Stimulated activated effector memory CD8-positive, alpha-beta T cell treated with anti-CD3 and anti-CD28 coated beads, Interleukin-12 subunit alpha, Interleukin-12 subunit beta, amount 100 ng/mL, for 72 hours (primary cell): ENCODE data around the gene SYTL4.
"Not testable (repeated sequence)": the region's sequence is repeated elsewhere in the genome, so short reads cannot be mapped to it uniquely, and the experiment has no call there.

ENCODE experiments used
- ATAC-seq: fragments of 150-1000 bp; cut with Tn5 transposase; 2 replicates; pipeline ENCODE4 v1.10.0; 2021
- DNase-seq, 2 donors: peaks; one replicate each; pipeline ENCODE4 v3.0.0; 2021 to 2022; ENCODE audit warnings: low spot score in 2 of 2
- H3K27ac Mint-ChIP-seq: one replicate; pipeline ENCODE4 v1.8.0; 2022; ENCODE audit warnings: mild to moderate bottlenecking, mixed read lengths
- H3K36me3 Mint-ChIP-seq: one replicate; pipeline ENCODE4 v1.8.0; 2022; ENCODE audit warnings: mild to moderate bottlenecking, mixed read lengths
- H3K4me1 Mint-ChIP-seq: one replicate; pipeline ENCODE4 v1.8.0; 2022; ENCODE audit warnings: mixed read lengths
- H3K4me3 Mint-ChIP-seq: one replicate; pipeline ENCODE4 v1.8.0; 2022; ENCODE audit warnings: mild to moderate bottlenecking, mixed read lengths
- H3K9me3 Mint-ChIP-seq: one replicate; pipeline ENCODE4 v1.8.0; 2022; ENCODE audit warnings: mixed read lengths

The SYTL4 gene

GRCh38 chrX:100731441-100732281 is at the start of gene SYTL4:
SYTL4 (minus strand) TSS chrX:100732121; CDS start chrX:100702037, 30,084 bp downstream.
- ATAC-seq: no peak
- Mint-ChIP-seq H3K4me1 (no peaks in the 10 kb centered on the region), H3K27ac (no peak within 1 kb of the TSS), H3K4me3 (peak within 1 kb of the TSS; percentile 18), H3K9me3 (no peaks in the 10 kb centered on the region), H3K36me3 (no peaks in the 10 kb centered on the region)
- no peak for DNase-seq

- H3K4me1 Mint-ChIP-seq, H3K27ac Mint-ChIP-seq, H3K9me3 Mint-ChIP-seq, ATAC-seq, DNase-seq, H3K4me3 Mint-ChIP-seq, H3K36me3 Mint-ChIP-seq: not testable (repeated sequence)
Measured at GRCh38 chrX:100769439-100769838, 37.5 kb upstream of the SYTL4 start.

GRCh38 chrX:100768679-100769338 is 36.9 kb upstream of the SYTL4 start:
- no peak overlapping the region for H3K4me3 Mint-ChIP-seq
- H3K36me3 Mint-ChIP-seq: no peaks in the 10 kb centered on the region
- H3K27ac Mint-ChIP-seq: no peak overlapping the region
- DNase-seq: peak; percentile 67 to 88
- H3K9me3 Mint-ChIP-seq: no peaks in the 10 kb centered on the region
- no peaks in the 10 kb centered on the region for H3K4me1 Mint-ChIP-seq
- ATAC-seq: peak; percentile 47

- Mint-ChIP-seq H3K4me3 (no peak overlapping the region), H3K4me1 (no peaks in the 10 kb centered on the region), H3K36me3 (no peaks in the 10 kb centered on the region), H3K27ac (no peak overlapping the region), H3K9me3 (no peaks in the 10 kb centered on the region)
- no peak for DNase-seq
- no peak for ATAC-seq
Measured at GRCh38 chrX:100750883-100751282, 19.0 kb upstream of the SYTL4 start.

DNA sequence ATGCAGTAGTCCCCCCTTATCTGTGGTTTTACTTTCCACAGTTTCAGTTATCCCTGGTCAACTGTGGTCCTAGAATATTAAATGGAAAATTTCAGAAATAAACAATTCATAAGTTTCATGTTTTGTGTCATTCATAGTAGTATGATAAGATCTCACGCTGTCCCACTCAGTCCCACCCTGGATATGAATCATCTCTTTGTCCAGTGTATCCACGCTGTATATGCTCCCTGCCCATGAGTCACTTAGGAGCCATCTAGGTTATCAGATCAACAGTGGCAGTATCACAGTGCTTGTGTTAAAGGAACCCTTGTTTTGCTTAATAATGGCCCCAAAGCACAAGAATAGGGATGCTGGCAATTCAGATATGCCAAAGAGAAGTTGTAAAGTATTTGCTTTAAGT is 16.2 kb upstream of the SYTL4 start:
- Mint-ChIP-seq H3K36me3 (no peaks in the 10 kb centered on the region), H3K9me3 (no peaks in the 10 kb centered on the region), H3K4me3 (no peak overlapping the region), H3K4me1 (no peaks in the 10 kb centered on the region), H3K27ac (no peak overlapping the region)
- no peak for ATAC-seq
- DNase-seq: no peak

GRCh38 chrX:100747703-100748102 is 15.8 kb upstream of the SYTL4 start:
- ATAC-seq: no peak
- Mint-ChIP-seq H3K4me1 (no peaks in the 10 kb centered on the region), H3K4me3 (no peak overlapping the region), H3K9me3 (no peaks in the 10 kb centered on the region), H3K27ac (no peak overlapping the region), H3K36me3 (no peaks in the 10 kb centered on the region)
- no peak for DNase-seq

DNA sequence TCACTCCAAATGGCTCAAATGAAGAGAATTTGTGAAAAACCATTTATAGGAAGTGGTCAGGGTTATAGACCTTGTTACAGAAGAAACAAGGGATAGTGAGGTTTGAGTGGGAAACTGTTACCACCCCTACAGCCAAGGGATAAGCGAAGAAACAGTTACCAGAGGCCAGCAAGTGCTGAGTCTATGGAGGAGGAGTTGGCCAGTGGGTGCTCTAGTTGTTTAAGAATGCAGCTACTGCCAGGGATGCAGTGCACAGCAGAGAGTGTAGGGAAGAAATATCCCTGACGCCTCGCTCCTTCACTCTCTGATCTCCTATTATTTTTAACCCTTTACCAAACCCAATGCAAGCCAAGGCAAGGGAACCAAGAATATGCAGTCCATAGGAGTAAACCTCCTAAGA is 15.2 kb upstream of the SYTL4 start:
- H3K9me3 Mint-ChIP-seq: no peaks in the 10 kb centered on the region
- no peaks in the 10 kb centered on the region for H3K4me1 Mint-ChIP-seq
- no peak for ATAC-seq
- no peak for DNase-seq
- no peak overlapping the region for H3K27ac Mint-ChIP-seq
- H3K36me3 Mint-ChIP-seq: no peaks in the 10 kb centered on the region
- no peak overlapping the region for H3K4me3 Mint-ChIP-seq

DNA sequence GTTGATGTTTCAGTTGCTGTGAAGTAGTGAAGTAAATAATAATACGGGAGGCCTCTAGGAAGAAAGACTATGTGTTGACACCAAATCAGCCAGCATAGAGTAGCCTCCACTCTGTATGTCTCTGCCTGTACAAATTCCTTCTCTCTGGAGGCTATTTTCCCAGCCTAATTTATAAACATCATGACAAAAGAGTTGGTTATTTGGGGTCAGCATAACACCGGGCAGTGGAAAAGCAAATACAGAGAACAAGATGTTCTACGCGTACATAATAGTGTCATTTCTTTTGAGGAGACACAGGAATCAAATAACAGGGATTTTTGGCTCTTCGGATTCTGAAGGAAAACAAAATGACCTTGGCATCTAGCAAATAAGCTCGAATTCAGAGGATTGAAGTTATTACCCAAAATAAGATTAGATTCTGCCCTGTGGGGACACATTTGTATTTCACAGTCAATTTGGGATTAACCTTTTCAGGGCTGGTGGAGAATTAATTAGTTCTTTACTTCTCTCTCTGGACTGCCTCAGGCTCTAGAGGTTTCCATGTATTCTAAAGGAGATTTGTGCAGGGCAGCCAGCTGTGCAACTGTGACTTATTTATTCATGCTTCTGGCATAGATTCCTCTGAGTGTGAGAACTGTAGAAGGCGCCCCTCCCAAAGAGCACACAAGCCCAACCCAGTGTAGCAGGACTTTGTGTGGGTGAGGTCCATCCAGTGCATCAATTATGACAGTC is 14.1 kb upstream of the SYTL4 start:
- no peaks in the 10 kb centered on the region for H3K36me3 Mint-ChIP-seq
- H3K4me3 Mint-ChIP-seq: no peak overlapping the region
- no peaks in the 10 kb centered on the region for H3K9me3 Mint-ChIP-seq
- ATAC-seq (no peak), DNase-seq (no peak)
- no peaks in the 10 kb centered on the region for H3K4me1 Mint-ChIP-seq
- no peak overlapping the region for H3K27ac Mint-ChIP-seq

DNA sequence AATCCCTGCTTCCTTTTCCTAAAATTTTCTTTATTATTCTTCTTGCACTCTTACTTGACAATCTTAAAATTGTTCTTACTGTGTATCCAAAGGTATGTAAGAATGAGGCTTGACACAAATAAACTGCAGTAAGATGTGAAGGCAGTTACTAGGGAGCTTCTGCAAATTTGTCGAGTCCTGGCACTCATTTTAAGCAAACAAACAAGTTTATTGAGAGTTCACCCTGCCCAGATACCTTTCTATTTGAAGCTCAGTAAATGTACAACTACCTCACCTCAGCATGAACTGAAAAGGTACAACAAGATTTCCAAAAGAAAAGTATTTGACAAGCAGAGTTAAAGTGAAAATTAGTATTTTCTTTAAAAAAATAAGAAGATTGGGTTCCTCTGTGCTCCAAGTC is 13.3 kb upstream of the SYTL4 start:
- no peak for ATAC-seq

GRCh38 chrX:100743009-100743607 is 11.2 kb upstream of the SYTL4 start:
- Mint-ChIP-seq H3K27ac (no peak overlapping the region), H3K36me3 (no peaks in the 10 kb centered on the region), H3K4me1 (no peaks in the 10 kb centered on the region), H3K9me3 (no peaks in the 10 kb centered on the region), H3K4me3 (no peak overlapping the region)
- no peak for ATAC-seq
- no peak for DNase-seq

More for the DNA sequence above, 13.3 kb upstream of the SYTL4 start:
- no peak overlapping the region for H3K27ac Mint-ChIP-seq
- H3K36me3 Mint-ChIP-seq: no peaks in the 10 kb centered on the region
- no peak overlapping the region for H3K4me3 Mint-ChIP-seq
- no peak for DNase-seq
- H3K9me3 Mint-ChIP-seq: no peaks in the 10 kb centered on the region
- no peaks in the 10 kb centered on the region for H3K4me1 Mint-ChIP-seq

DNA sequence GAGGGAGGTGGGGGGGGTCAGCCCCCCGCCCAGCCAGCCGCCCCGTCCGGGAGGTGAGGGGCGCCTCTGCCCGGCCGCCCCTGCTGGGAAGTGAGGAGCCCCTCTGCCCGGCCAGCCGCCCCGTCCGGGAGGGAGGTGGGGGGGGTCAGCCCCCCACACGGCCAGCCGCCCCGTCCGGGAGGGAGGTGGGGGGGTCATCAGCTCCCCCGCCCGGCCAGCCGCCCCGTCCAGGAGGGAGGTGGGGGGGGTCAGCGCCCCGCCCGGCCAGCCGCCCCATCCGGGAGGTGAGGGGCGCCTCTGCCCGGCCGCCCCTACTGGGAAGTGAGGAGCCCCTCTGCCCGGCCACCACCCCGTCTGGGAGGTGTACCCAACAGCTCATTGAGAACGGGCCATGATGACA is 7.9 kb downstream of the SYTL4 start:
- H3K27ac Mint-ChIP-seq, H3K36me3 Mint-ChIP-seq, H3K4me3 Mint-ChIP-seq, DNase-seq, H3K4me1 Mint-ChIP-seq, H3K9me3 Mint-ChIP-seq, ATAC-seq: not testable (repeated sequence)

DNA sequence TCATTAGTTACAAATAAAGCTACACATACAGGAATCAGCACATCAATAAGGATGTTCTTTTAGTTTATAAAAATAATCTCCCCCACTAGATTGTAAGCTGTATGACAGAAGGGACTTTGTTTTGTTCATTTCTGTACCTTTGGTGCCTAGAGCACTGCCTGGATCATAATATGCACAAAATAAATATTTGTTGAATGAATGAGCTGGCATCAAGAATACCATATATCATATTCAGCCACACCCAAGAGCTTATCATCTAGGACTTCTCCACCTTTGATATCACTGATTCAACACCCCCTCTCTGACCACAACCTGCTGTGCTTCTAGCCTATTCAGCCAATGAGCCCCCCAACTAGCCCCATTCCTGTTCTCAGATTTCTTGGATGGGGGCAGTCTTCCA is 10.6 kb downstream of the SYTL4 start:
- H3K9me3 Mint-ChIP-seq: no peaks in the 10 kb centered on the region
- DNase-seq: no peak
- no peaks in the 10 kb centered on the region for H3K4me1 Mint-ChIP-seq
- ATAC-seq: no peak
- H3K27ac Mint-ChIP-seq: no peak overlapping the region
- no peaks in the 10 kb centered on the region for H3K36me3 Mint-ChIP-seq
- H3K4me3 Mint-ChIP-seq: no peak overlapping the region

DNA sequence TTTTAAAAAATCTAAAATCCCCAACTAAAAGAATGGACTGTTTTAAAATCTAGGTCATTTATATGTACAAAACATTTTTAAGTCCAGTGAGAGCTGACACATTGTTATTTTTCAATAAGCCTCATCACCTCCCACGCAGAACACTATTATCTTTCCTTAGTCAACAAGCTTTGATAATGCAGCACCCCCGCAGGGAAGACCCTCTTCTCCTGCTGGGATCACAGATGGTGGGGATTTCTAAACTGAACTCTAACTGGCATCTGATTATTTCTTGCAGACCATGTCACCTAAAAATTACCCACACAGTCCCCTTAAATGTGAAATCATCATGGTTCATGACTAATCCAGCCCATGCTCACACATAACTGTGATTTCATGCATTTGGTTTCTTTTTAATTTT is 11.6 kb downstream of the SYTL4 start:
- Mint-ChIP-seq H3K36me3 (no peaks in the 10 kb centered on the region), H3K9me3 (no peaks in the 10 kb centered on the region), H3K27ac (no peak overlapping the region), H3K4me3 (no peak overlapping the region), H3K4me1 (no peaks in the 10 kb centered on the region)
- DNase-seq (no peak), ATAC-seq (no peak)

GRCh38 chrX:100719139-100719538 is 12.8 kb downstream of the SYTL4 start:
- Mint-ChIP-seq H3K4me1 (no peaks in the 10 kb centered on the region), H3K9me3 (no peaks in the 10 kb centered on the region), H3K36me3 (no peaks in the 10 kb centered on the region), H3K4me3 (no peak overlapping the region), H3K27ac (no peak overlapping the region)
- DNase-seq: no peak
- no peak for ATAC-seq

DNA sequence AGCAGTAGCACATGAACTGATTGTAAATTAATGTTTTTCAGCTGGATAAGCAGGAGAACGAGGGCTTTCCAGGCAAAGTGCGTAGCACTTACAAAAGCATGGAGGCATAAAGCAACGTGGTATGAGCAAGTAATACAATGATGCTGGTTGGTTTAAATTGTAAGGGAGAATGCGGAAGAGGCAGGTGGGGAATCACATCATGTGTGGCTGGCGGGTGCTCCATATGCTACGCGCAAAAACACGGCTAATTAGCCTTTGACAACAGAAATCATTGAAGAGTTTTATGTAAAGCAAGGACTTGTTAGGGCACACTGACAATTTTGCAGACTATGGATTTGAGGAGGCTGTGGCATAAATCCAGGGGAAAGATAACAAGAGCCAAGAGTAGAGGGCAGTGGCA is 14.6 kb downstream of the SYTL4 start:
- ATAC-seq: no peak
- Mint-ChIP-seq H3K4me1 (no peaks in the 10 kb centered on the region), H3K27ac (no peak overlapping the region)

More for the DNA sequence above, 14.6 kb downstream of the SYTL4 start:
- H3K4me3 Mint-ChIP-seq: no peak overlapping the region
- H3K9me3 Mint-ChIP-seq: no peaks in the 10 kb centered on the region
- no peaks in the 10 kb centered on the region for H3K36me3 Mint-ChIP-seq
- no peak for DNase-seq
